HEK293T (cell line): Measurements from ENCODE around the gene PHF1.

Source experiments
- SP1 ChIP-seq: fragments of 450-650 bp; IDR thresholded peaks from 2 replicates; pipeline ENCODE4 v1.6.1; 2017
- TARDBP ChIP-seq: fragments of 450-650 bp; IDR thresholded peaks from 2 replicates; pipeline ENCODE4 v1.6.1; 2016
- ZNF384 ChIP-seq: fragments of 450-650 bp; IDR thresholded peaks from 2 replicates; pipeline ENCODE4 v1.6.1; 2016

- TF ChIP-seq SP1 (no peak), TARDBP (no peak), ZNF384 (no peak)
These were observed 20.0 kb upstream of the PHF1 start for GRCh38 chr6:33390767-33391277.
